Measurements from ENCODE around the gene STK24. TPM values are rescaled to one million over a fixed set of nuclear protein-coding genes. Genes with fewer than 3 reads are reported as not detected.

STK24 gene
- total RNA-seq, 1 donor, result 82.2 TPM

DNA sequence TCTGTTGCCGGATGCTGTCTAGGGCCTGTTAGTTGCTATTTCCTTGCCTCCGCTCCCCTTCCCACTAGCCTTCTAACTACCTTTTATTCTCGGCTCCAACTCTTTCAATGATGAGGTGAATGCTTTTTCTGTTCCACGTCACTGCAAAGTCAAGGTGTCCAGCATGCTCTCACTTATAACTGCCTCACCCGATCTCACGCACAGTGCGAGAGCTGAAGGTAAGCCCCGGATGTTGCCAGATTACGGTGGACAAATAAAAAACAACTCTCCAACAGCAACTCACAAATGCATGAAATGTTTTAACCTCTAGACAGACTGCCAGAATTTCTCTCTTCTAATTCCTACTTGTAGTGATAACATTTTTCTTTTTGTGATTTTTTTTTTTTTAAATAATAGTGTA lies 169.9 kb downstream of the STK24 start:
- peaks cover 24% of the 10 kb centered on the region for H3K36me3 ChIP-seq (ENCODE audit: insufficient read depth, low read length)
- no peak for DNase-seq (ENCODE audit: insufficient read length, low spot score, missing footprints)
- TF ChIP-seq CTCF (IDR thresholded peaks at IDR 0.05; ENCODE audit: extremely low read depth, low read depth, low read length), result no peak
- H4K20me1 ChIP-seq (ENCODE audit: insufficient read depth, low read length), result no peaks in the 10 kb centered on the region
- H2AFZ ChIP-seq (ENCODE audit: low read length), result no peak overlapping the region
- no peak overlapping the region for H3K27ac ChIP-seq (ENCODE audit: low read depth, low read length)
- no peaks in the 10 kb centered on the region for H3K79me2 ChIP-seq (ENCODE audit: insufficient read depth, low read length)
- H3K9me3 ChIP-seq (ENCODE audit: low read depth, low read length), result no peaks in the 10 kb centered on the region
- no peak overlapping the region for H3K4me3 ChIP-seq (ENCODE audit: insufficient read depth, low read length)
- H3K27me3 ChIP-seq (ENCODE audit: insufficient read depth, low read length), result no peaks in the 10 kb centered on the region
- no peaks in the 10 kb centered on the region for H3K4me1 ChIP-seq (ENCODE audit: insufficient read depth, low read length)
- no peak overlapping the region for H3K4me2 ChIP-seq (ENCODE audit: insufficient read depth, low read length)

GRCh38 chr13:98406427-98406826 lies 170.5 kb downstream of the STK24 start:
- no peak for DNase-seq (ENCODE audit: insufficient read length, low spot score, missing footprints)
- H3K4me2 ChIP-seq (ENCODE audit: insufficient read depth, low read length), result no peak overlapping the region
- H3K9me3 ChIP-seq (ENCODE audit: low read depth, low read length), result no peaks in the 10 kb centered on the region
- H3K4me3 ChIP-seq (ENCODE audit: insufficient read depth, low read length), result no peak overlapping the region
- no peak overlapping the region for H3K27ac ChIP-seq (ENCODE audit: low read depth, low read length)
- H4K20me1 ChIP-seq (ENCODE audit: insufficient read depth, low read length), result no peaks in the 10 kb centered on the region
- H3K79me2 ChIP-seq (ENCODE audit: insufficient read depth, low read length), result no peaks in the 10 kb centered on the region
- H2AFZ ChIP-seq (ENCODE audit: low read length), result no peak overlapping the region
- peaks cover 21% of the 10 kb centered on the region for H3K36me3 ChIP-seq (ENCODE audit: insufficient read depth, low read length)
- H3K27me3 ChIP-seq (ENCODE audit: insufficient read depth, low read length), result no peaks in the 10 kb centered on the region
- H3K4me1 ChIP-seq (ENCODE audit: insufficient read depth, low read length), result no peaks in the 10 kb centered on the region
- no peak for TF ChIP-seq CTCF (IDR thresholded peaks at IDR 0.05; ENCODE audit: extremely low read depth, low read depth, low read length)

- Histone ChIP-seq H4K20me1 (ENCODE audit: insufficient read depth, low read length) (no peaks in the 10 kb centered on the region), H3K27me3 (ENCODE audit: insufficient read depth, low read length) (no peaks in the 10 kb centered on the region), H3K36me3 (ENCODE audit: insufficient read depth, low read length) (peaks cover 15% of the 10 kb centered on the region), H3K4me2 (ENCODE audit: insufficient read depth, low read length) (no peak overlapping the region), H3K27ac (ENCODE audit: low read depth, low read length) (no peak overlapping the region), H3K4me3 (ENCODE audit: insufficient read depth, low read length) (no peak overlapping the region), H3K79me2 (ENCODE audit: insufficient read depth, low read length) (no peaks in the 10 kb centered on the region), H2AFZ (ENCODE audit: low read length) (no peak overlapping the region), H3K4me1 (ENCODE audit: insufficient read depth, low read length) (no peaks in the 10 kb centered on the region), H3K9me3 (ENCODE audit: low read depth, low read length) (no peaks in the 10 kb centered on the region)
- DNase-seq (ENCODE audit: insufficient read length, low spot score, missing footprints), result no peak
- TF ChIP-seq CTCF (IDR thresholded peaks at IDR 0.05; ENCODE audit: extremely low read depth, low read depth, low read length), result no peak
Measured at GRCh38 chr13:98405690-98406344, 171.1 kb downstream of the STK24 start.

DNA sequence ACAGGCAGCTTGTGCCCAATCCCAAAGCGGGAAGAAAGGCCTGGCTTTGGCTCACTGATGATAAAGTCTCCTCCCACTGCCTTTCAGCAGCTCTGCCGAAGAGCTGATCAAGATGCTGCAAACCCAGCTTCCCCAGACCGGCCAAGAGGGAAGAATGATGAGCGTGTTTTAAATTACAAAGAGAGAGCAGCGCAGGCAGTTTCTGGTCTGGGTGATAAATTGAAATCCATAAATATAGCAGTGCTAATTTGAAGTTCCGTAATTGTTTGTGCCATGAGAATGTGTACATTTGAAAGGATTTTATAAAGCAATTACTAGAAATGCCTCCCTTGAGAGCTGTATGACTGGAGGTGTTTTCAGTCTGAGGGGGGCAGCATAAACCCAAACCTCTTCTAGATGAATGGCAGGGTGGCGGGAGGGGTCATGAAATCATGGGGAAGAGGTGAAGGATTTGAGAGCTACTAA lies 171.8 kb downstream of the STK24 start:
- Histone ChIP-seq H3K9me3 (ENCODE audit: low read depth, low read length) (no peaks in the 10 kb centered on the region), H3K27ac (ENCODE audit: low read depth, low read length) (no peak overlapping the region), H4K20me1 (ENCODE audit: insufficient read depth, low read length) (no peaks in the 10 kb centered on the region), H3K4me1 (ENCODE audit: insufficient read depth, low read length) (no peaks in the 10 kb centered on the region), H3K4me2 (ENCODE audit: insufficient read depth, low read length) (no peak overlapping the region), H3K4me3 (ENCODE audit: insufficient read depth, low read length) (no peak overlapping the region), H2AFZ (ENCODE audit: low read length) (no peak overlapping the region), H3K27me3 (ENCODE audit: insufficient read depth, low read length) (no peaks in the 10 kb centered on the region), H3K79me2 (ENCODE audit: insufficient read depth, low read length) (no peaks in the 10 kb centered on the region), H3K36me3 (ENCODE audit: insufficient read depth, low read length) (peaks cover 12% of the 10 kb centered on the region)
- no peak for TF ChIP-seq CTCF (IDR thresholded peaks at IDR 0.05; ENCODE audit: extremely low read depth, low read depth, low read length)
- no peak for DNase-seq (ENCODE audit: insufficient read length, low spot score, missing footprints)

Measured in osteoblast (primary cell).